ENCODE results near the gene PIAS1. TPM values are rescaled to one million over a fixed set of nuclear protein-coding genes. Genes with fewer than 3 reads are reported as not detected.
A peak's percentile ranks its signal among the peaks of the same experiment; 100 is the strongest.

Gene PIAS1
- total and polyA plus RNA-seq, 9 of the 15 experiments (the other 6 are each of a cell fraction or from before 2014, with no cell fraction given) = 18.0 to 59.1 (median 28.5) TPM

DNA sequence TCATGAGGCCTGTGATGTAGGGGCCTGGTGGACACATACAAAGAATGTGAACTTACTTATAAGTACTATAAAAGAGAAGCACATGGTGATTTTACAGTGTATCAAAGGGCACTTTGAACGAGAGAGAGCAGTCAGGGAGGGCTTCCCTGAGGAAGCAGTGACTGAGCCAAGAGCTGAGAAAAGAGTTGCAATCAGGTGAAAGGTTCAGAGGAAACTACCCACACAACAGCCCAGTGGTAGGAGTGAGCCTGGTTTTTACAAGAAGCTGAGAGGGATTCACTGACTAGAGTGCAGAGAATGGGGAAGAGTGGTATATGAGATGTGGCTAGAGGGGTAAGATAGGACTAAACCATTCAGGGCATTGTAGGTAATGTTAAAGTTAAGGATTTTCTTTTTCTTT, 93.9 kb downstream of the PIAS1 start:
- TF ChIP-seq ASH1L (IDR thresholded peaks at IDR 0.05; ENCODE audit: borderline replicate concordance, low read depth, partially characterized antibody) (no peak), ZFP36 (IDR thresholded peaks at IDR 0.05; ENCODE audit: low read depth, low read length, partially characterized antibody) (peak; percentile 94)
- ChIA-PET POLR2A (interaction anchor here (1.1 kb wide), 1 partner anchor 17 kb away, joined by 3 read pairs; no protein-coding TSS in a partner anchor), CTCF (ENCODE audit: low intra/inter-chr PET ratio) (no interaction called here)
- H3K4me1 ChIP-seq (replicated peaks in 1 of 2; ENCODE audit: control insufficient read depth in 2 of 2, insufficient read depth in 2 of 2, low read length in 2 of 2) = no peaks in the 10 kb centered on the region
- H4K20me1 ChIP-seq (replicated peaks; ENCODE audit: control insufficient read depth, insufficient read depth, low read length) = no peaks in the 10 kb centered on the region
- intact Hi-C loops (cut with micrococcal nuclease) = no loop called here
- H3K27ac ChIP-seq (ENCODE audit: extremely low read depth, low read depth, low read length) = no peak overlapping the region
- FAIRE-seq (no peak), DNase-seq (ENCODE audit: extremely low read depth in 1 of 4, low spot score in 3 of 4) (no peak), ATAC-seq (peak; percentile 42)
- H3K9me3 ChIP-seq (replicated peaks; ENCODE audit: control insufficient read depth, insufficient read depth, low read depth, low read length) = no peaks in the 10 kb centered on the region
- in situ Hi-C loops (cut with MboI) = no loop called here
- no peaks in the 10 kb centered on the region for H3K27me3 ChIP-seq (ENCODE audit: control insufficient read depth in 2 of 2, insufficient read depth in 2 of 2, low read length in 2 of 2)
- no TSS peak for BruUV-seq (replicated peaks)
- WGBS (ENCODE audit: insufficient coverage, low coverage, missing lambda C conversion rate) = 80% methylated on average over 1 of the region's 1 CpG
- no peak overlapping the region for H3K4me2 ChIP-seq (ENCODE audit: insufficient read depth, low read length)
- H3K9me1 ChIP-seq (ENCODE audit: control insufficient read depth, insufficient read depth, low read length) = no peaks in the 10 kb centered on the region
- H3K4me3 ChIP-seq = no peak overlapping the region
- no peak overlapping the region for H3K9ac ChIP-seq (ENCODE audit: insufficient read depth in 1 of 2, low read depth in 2 of 2, low read length in 2 of 2)
- H3K36me3 ChIP-seq (ENCODE audit: control insufficient read depth, insufficient read depth, low read length) = peaks cover 27% of the 10 kb centered on the region; the same call in 2 of the 3 replicates
- H3K79me2 ChIP-seq (ENCODE audit: control insufficient read depth, insufficient read depth, low read length) = no peaks in the 10 kb centered on the region
- no peak overlapping the region for H2AFZ ChIP-seq (ENCODE audit: low read depth, low read length)

DNA sequence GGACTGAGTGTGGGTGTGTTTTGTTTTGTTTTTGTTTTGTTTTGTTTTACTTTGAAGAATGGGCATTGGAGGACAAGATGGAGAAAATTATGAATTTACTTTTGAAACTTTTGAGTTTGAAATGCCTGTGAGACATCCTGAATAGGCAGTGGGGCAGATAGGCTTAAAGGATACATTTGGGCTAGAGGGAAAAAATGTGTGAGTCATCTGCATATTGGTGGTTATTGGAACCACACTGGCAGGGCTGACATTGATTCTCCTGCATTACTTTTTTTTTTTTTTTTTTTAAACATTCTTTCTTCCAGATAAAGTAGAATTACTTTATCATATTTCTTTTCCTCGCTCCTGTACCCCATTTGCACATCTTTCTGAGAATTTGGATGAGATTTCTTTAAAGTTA, 94.9 kb downstream of the PIAS1 start:
- FAIRE-seq (no peak), ATAC-seq (no peak), DNase-seq (ENCODE audit: extremely low read depth in 1 of 4, low spot score in 3 of 4) (no peak)
- Histone ChIP-seq H3K36me3 (ENCODE audit: control insufficient read depth, insufficient read depth, low read length) (peaks cover 34% of the 10 kb centered on the region; the same call in 2 of the 3 replicates), H3K79me2 (ENCODE audit: control insufficient read depth, insufficient read depth, low read length) (no peaks in the 10 kb centered on the region), H4K20me1 (replicated peaks; ENCODE audit: control insufficient read depth, insufficient read depth, low read length) (no peaks in the 10 kb centered on the region), H3K4me2 (ENCODE audit: insufficient read depth, low read length) (no peak overlapping the region), H2AFZ (ENCODE audit: low read depth, low read length) (no peak overlapping the region), H3K4me1 (replicated peaks in 1 of 2; ENCODE audit: control insufficient read depth in 2 of 2, insufficient read depth in 2 of 2, low read length in 2 of 2) (no peaks in the 10 kb centered on the region), H3K27ac (ENCODE audit: extremely low read depth, low read depth, low read length) (no peak overlapping the region), H3K27me3 (ENCODE audit: control insufficient read depth in 2 of 2, insufficient read depth in 2 of 2, low read length in 2 of 2) (no peaks in the 10 kb centered on the region), H3K9me1 (ENCODE audit: control insufficient read depth, insufficient read depth, low read length) (no peaks in the 10 kb centered on the region), H3K9ac (ENCODE audit: insufficient read depth in 1 of 2, low read depth in 2 of 2, low read length in 2 of 2) (no peak overlapping the region), H3K4me3 (no peak overlapping the region), H3K9me3 (replicated peaks; ENCODE audit: control insufficient read depth, insufficient read depth, low read depth, low read length) (no peaks in the 10 kb centered on the region)
- no TSS peak for BruUV-seq (replicated peaks)
- intact Hi-C loops (cut with micrococcal nuclease) = no loop called here
- CTCF ChIA-PET (ENCODE audit: low intra/inter-chr PET ratio) = no interaction called here
- POLR2A ChIA-PET = no interaction called here
- in situ Hi-C loops (cut with MboI) = no loop called here
- 100% methylated on average over 1 of the region's 1 CpG for WGBS (ENCODE audit: insufficient coverage, low coverage, missing lambda C conversion rate)
- no peak for TF ChIP-seq NFIX (CRISPR knock-in tag; IDR thresholded peaks at IDR 0.05; ENCODE audit: low read depth)
- no peak for TF ChIP-seq FIP1L1 (IDR thresholded peaks at IDR 0.05; ENCODE audit: low read depth, low read length, poor library complexity, severe bottlenecking)
- TF ChIP-seq, protein P1, sequence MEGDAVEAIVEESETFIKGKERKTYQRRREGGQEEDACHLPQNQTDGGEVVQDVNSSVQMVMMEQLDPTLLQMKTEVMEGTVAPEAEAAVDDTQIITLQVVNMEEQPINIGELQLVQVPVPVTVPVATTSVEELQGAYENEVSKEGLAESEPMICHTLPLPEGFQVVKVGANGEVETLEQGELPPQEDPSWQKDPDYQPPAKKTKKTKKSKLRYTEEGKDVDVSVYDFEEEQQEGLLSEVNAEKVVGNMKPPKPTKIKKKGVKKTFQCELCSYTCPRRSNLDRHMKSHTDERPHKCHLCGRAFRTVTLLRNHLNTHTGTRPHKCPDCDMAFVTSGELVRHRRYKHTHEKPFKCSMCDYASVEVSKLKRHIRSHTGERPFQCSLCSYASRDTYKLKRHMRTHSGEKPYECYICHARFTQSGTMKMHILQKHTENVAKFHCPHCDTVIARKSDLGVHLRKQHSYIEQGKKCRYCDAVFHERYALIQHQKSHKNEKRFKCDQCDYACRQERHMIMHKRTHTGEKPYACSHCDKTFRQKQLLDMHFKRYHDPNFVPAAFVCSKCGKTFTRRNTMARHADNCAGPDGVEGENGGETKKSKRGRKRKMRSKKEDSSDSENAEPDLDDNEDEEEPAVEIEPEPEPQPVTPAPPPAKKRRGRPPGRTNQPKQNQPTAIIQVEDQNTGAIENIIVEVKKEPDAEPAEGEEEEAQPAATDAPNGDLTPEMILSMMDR (IDR thresholded peaks at IDR 0.05 in 2 of 3, conservative IDR thresholded peaks at IDR 0.05 in 1 of 3; ENCODE audit: insufficient read depth in 2 of 3, low read depth in 1 of 3, low read length in 3 of 3) = no peak
- TF ChIP-seq, protein P2, sequence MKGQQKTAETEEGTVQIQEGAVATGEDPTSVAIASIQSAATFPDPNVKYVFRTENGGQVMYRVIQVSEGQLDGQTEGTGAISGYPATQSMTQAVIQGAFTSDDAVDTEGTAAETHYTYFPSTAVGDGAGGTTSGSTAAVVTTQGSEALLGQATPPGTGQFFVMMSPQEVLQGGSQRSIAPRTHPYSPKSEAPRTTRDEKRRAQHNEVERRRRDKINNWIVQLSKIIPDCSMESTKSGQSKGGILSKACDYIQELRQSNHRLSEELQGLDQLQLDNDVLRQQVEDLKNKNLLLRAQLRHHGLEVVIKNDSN (CRISPR knock-in tag; IDR thresholded peaks at IDR 0.05) = no peak
- TF ChIP-seq MTF1 (CRISPR knock-in tag; IDR thresholded peaks at IDR 0.05; ENCODE audit: borderline replicate concordance) = no peak
- no peak for TF ChIP-seq BHLHE40 (IDR thresholded peaks at IDR 0.05; ENCODE audit: low read length)
- TF ChIP-seq, protein P3, sequence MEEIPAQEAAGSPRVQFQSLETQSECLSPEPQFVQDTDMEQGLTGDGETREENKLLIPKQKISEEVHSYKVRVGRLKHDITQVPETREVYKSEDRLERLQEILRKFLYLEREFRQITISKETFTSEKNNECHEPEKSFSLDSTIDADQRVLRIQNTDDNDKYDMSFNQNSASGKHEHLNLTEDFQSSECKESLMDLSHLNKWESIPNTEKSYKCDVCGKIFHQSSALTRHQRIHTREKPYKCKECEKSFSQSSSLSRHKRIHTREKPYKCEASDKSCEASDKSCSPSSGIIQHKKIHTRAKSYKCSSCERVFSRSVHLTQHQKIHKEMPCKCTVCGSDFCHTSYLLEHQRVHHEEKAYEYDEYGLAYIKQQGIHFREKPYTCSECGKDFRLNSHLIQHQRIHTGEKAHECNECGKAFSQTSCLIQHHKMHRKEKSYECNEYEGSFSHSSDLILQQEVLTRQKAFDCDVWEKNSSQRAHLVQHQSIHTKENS (CRISPR knock-in tag; IDR thresholded peaks at IDR 0.05) = no peak
- TF ChIP-seq NR3C1 (CRISPR knock-in tag; IDR thresholded peaks at IDR 0.05) = no peak
- TF ChIP-seq RNF2 (IDR thresholded peaks at IDR 0.05) = no peak

All from K562 (cell line).